Muscle layer of duodenum (tissue), 2 donors: ENCODE data around the gene MVB12B.
"Not testable (repeated sequence)": the region's sequence is repeated elsewhere in the genome, so short reads cannot be mapped to it uniquely, and the experiment has no call there.

Source experiments
- H3K27ac ChIP-seq: one replicate; pipeline ENCODE4 v1.7.0; 2013; ENCODE audit warnings: mild to moderate bottlenecking, low read length
- H3K27me3 ChIP-seq: one replicate; pipeline ENCODE4 v1.7.0; 2013; ENCODE audit warnings: low read depth, mild to moderate bottlenecking, control low read depth, low read length
- H3K36me3 ChIP-seq, 2 donors: one replicate each; pipeline ENCODE4 v1.7.0; 2013; ENCODE audit warnings: low read length in 2 of 2, control low read depth in 1 of 2, mild to moderate bottlenecking in 1 of 2; ENCODE audit not compliant: insufficient read depth in 2 of 2, control insufficient read depth in 1 of 2
- H3K4me1 ChIP-seq, 2 donors: one replicate each; pipeline ENCODE4 v1.7.0; 2013; ENCODE audit warnings: low read length in 2 of 2, mild to moderate bottlenecking in 2 of 2, control low read depth in 1 of 2, moderate library complexity in 1 of 2; ENCODE audit not compliant: insufficient read depth in 2 of 2, control insufficient read depth in 1 of 2
- H3K4me3 ChIP-seq, 2 donors: one replicate each; pipeline ENCODE4 v1.7.0; 2013; ENCODE audit warnings: low read length in 2 of 2, low read depth in 1 of 2, mild to moderate bottlenecking in 1 of 2
- H3K9me3 ChIP-seq, 2 donors: one replicate each; pipeline ENCODE4 v1.7.0; 2013; ENCODE audit warnings: low read length in 2 of 2, control low read depth in 1 of 2, mild to moderate bottlenecking in 1 of 2; ENCODE audit not compliant: control insufficient read depth in 1 of 2
- donor health status: healthy.

The MVB12B gene

GRCh38 chr9:126326228-126327005, at the start of gene MVB12B:
Gene MVB12B (plus strand): TSS chr9:126326829. CDS start chr9:126326930, 101 bp downstream.
- peak within 1 kb of the TSS; percentile 67 for H3K27ac ChIP-seq
- H3K4me1 ChIP-seq: peaks cover 6 to 19% of the 10 kb centered on the region in 2 donors
- H3K9me3 ChIP-seq: peaks cover 0 to 5% of the 10 kb centered on the region in 2 donors
- H3K4me3 ChIP-seq: peak within 1 kb of the TSS; percentile 66 to 78
- no peaks in the 10 kb centered on the region for H3K36me3 ChIP-seq
- no peaks in the 10 kb centered on the region for H3K27me3 ChIP-seq

- Histone ChIP-seq H3K4me1 (no peaks in the 10 kb centered on the region), H3K27ac (no peak overlapping the region), H3K36me3 (no peaks in the 10 kb centered on the region), H3K27me3 (no peaks in the 10 kb centered on the region), H3K4me3 (no peak overlapping the region), H3K9me3 (peaks cover 4% of the 10 kb centered on the region in 2 donors)
These were observed 42.7 kb upstream of the MVB12B start for GRCh38 chr9:126283799-126284465.

- not testable (repeated sequence) for H3K27ac ChIP-seq, H3K9me3 ChIP-seq, H3K36me3 ChIP-seq, H3K4me3 ChIP-seq, H3K27me3 ChIP-seq, H3K4me1 ChIP-seq
These were observed 41.0 kb upstream of the MVB12B start for GRCh38 chr9:126285652-126286051.

GRCh38 chr9:126287166-126287866, 39.3 kb upstream of the MVB12B start:
- Histone ChIP-seq H3K27ac (no peak overlapping the region), H3K9me3 (no peaks in the 10 kb centered on the region), H3K4me1 (no peaks in the 10 kb centered on the region)

GRCh38 chr9:126290871-126291270, 35.8 kb upstream of the MVB12B start:
- no peak overlapping the region for H3K4me3 ChIP-seq
- H3K27ac ChIP-seq: no peak overlapping the region
- H3K9me3 ChIP-seq: no peaks in the 10 kb centered on the region
- H3K27me3 ChIP-seq: no peaks in the 10 kb centered on the region
- H3K4me1 ChIP-seq: no peaks in the 10 kb centered on the region
- H3K36me3 ChIP-seq: no peaks in the 10 kb centered on the region

More at GRCh38 chr9:126287166-126287866, 39.3 kb upstream of the MVB12B start:
- no peaks in the 10 kb centered on the region for H3K36me3 ChIP-seq
- no peaks in the 10 kb centered on the region for H3K27me3 ChIP-seq
- H3K4me3 ChIP-seq: no peak overlapping the region

GRCh38 chr9:126291925-126292324, 34.7 kb upstream of the MVB12B start:
- H3K4me3 ChIP-seq: no peak overlapping the region
- no peaks in the 10 kb centered on the region for H3K4me1 ChIP-seq
- no peaks in the 10 kb centered on the region for H3K27me3 ChIP-seq
- H3K27ac ChIP-seq: no peak overlapping the region
- H3K9me3 ChIP-seq: no peaks in the 10 kb centered on the region
- no peaks in the 10 kb centered on the region for H3K36me3 ChIP-seq

GRCh38 chr9:126292736-126293521, 33.7 kb upstream of the MVB12B start:
- Histone ChIP-seq H3K9me3 (no peaks in the 10 kb centered on the region), H3K4me3 (no peak overlapping the region), H3K27me3 (no peaks in the 10 kb centered on the region), H3K27ac (no peak overlapping the region), H3K36me3 (no peaks in the 10 kb centered on the region), H3K4me1 (no peaks in the 10 kb centered on the region)

- H3K27me3 ChIP-seq: no peaks in the 10 kb centered on the region
- H3K27ac ChIP-seq: no peak overlapping the region
- H3K36me3 ChIP-seq: no peaks in the 10 kb centered on the region
- H3K9me3 ChIP-seq: no peaks in the 10 kb centered on the region
- H3K4me3 ChIP-seq: no peak overlapping the region
- H3K4me1 ChIP-seq: no peaks in the 10 kb centered on the region
These were observed 33.1 kb upstream of the MVB12B start for GRCh38 chr9:126293522-126293889.

- Histone ChIP-seq H3K27me3 (no peaks in the 10 kb centered on the region), H3K36me3 (no peaks in the 10 kb centered on the region), H3K27ac (no peak overlapping the region), H3K4me3 (no peak overlapping the region), H3K4me1 (no peaks in the 10 kb centered on the region), H3K9me3 (no peaks in the 10 kb centered on the region)
These were observed 32.1 kb upstream of the MVB12B start for GRCh38 chr9:126294331-126295081.

GRCh38 chr9:126295082-126295477, 31.5 kb upstream of the MVB12B start:
- Histone ChIP-seq H3K27me3 (no peaks in the 10 kb centered on the region), H3K27ac (no peak overlapping the region), H3K36me3 (no peaks in the 10 kb centered on the region), H3K4me1 (no peaks in the 10 kb centered on the region), H3K9me3 (no peaks in the 10 kb centered on the region), H3K4me3 (no peak overlapping the region)
